ENCODE measurements around the gene RALGPS2. TPM values are rescaled to one million over a fixed set of nuclear protein-coding genes. Genes with fewer than 3 reads are reported as not detected.

The RALGPS2 gene
- total RNA-seq, 2 experiments from 2014 or later, result 91.6 to 102 TPM

GRCh38 chr1:178726545-178726944 lies 1.5 kb downstream of the RALGPS2 start:
- TF ChIP-seq EZH2phosphoT487 (IDR thresholded peaks at IDR 0.05; ENCODE audit: borderline replicate concordance, low read depth, low read length) (no peak), CTCF (conservative IDR thresholded peaks at IDR 0.05; ENCODE audit: low read length) (no peak)
- ChIA-PET CTCF (ENCODE audit: unreplicated experiment) (interaction anchor here (0.5 to 1.1 kb wide), 8 partner anchors 61 to 276 kb away, joined by 3 to 10 read pairs (median 4); no protein-coding TSS in a partner anchor), POLR2A (interaction anchor here (0.5 to 5.3 kb wide), 32 partner anchors 8 to 444 kb away, joined by 3 to 108 read pairs (median 5); no protein-coding TSS in a partner anchor)
- Histone ChIP-seq H3K4me2 (ENCODE audit: low read length) (peak overlapping the region; percentile 84), H2AFZ (ENCODE audit: low read length) (no peak overlapping the region), H3K4me1 (ENCODE audit: insufficient read depth, low read length, poor library complexity, severe bottlenecking) (peaks cover 32% of the 10 kb centered on the region), H3K9me2 (ENCODE audit: insufficient read depth, low read length) (no peaks in the 10 kb centered on the region), H3K27ac (ENCODE audit: low read depth, low read length, poor library complexity, severe bottlenecking) (peak overlapping the region; percentile 84), H3K36me3 (ENCODE audit: insufficient read depth, low read length) (peaks cover 58% of the 10 kb centered on the region), H3K79me2 (ENCODE audit: insufficient read depth, low read depth, low read length) (peaks cover 72% of the 10 kb centered on the region), H4K20me1 (ENCODE audit: insufficient read depth, low read length) (peaks cover 8% of the 10 kb centered on the region; the same call in 1 of the 2 replicates), H3K9me3 (ENCODE audit: low read length) (peaks cover 22% of the 10 kb centered on the region), H3K4me3 (ENCODE audit: low read depth, low read length, poor library complexity, severe bottlenecking) (peak overlapping the region; percentile 92)
- no peak for DNase-seq (ENCODE audit: low spot score)
- intact Hi-C loops (cut with micrococcal nuclease; ENCODE audit: unreplicated experiment), result loop anchor here (1.0 to 2.0 kb wide), 4 partner anchors 26 to 302 kb away; no protein-coding TSS in a partner anchor
- TSS peak; percentile 54 for BruUV-seq (replicated peaks)

- Histone ChIP-seq H3K4me2 (ENCODE audit: low read length) (peak overlapping the region; percentile 84), H3K9me3 (ENCODE audit: low read length) (peaks cover 27% of the 10 kb centered on the region), H4K20me1 (ENCODE audit: insufficient read depth, low read length) (peaks cover 8% of the 10 kb centered on the region; the same call in 1 of the 2 replicates), H2AFZ (ENCODE audit: low read length) (no peak overlapping the region), H3K79me2 (ENCODE audit: insufficient read depth, low read depth, low read length) (peaks cover 79% of the 10 kb centered on the region), H3K9me2 (ENCODE audit: insufficient read depth, low read length) (no peaks in the 10 kb centered on the region), H3K36me3 (ENCODE audit: insufficient read depth, low read length) (peaks cover 65% of the 10 kb centered on the region), H3K4me1 (ENCODE audit: insufficient read depth, low read length, poor library complexity, severe bottlenecking) (peaks cover 32% of the 10 kb centered on the region), H3K27ac (ENCODE audit: low read depth, low read length, poor library complexity, severe bottlenecking) (peak overlapping the region; percentile 84), H3K4me3 (ENCODE audit: low read depth, low read length, poor library complexity, severe bottlenecking) (peak overlapping the region; percentile 92)
- BruUV-seq (replicated peaks), result no TSS peak
- ChIA-PET CTCF (ENCODE audit: unreplicated experiment) (interaction anchor here (0.8 to 1.1 kb wide), 2 partner anchors 146 to 276 kb away, joined by 5 to 8 read pairs; no protein-coding TSS in a partner anchor), POLR2A (interaction anchor here (0.6 to 5.3 kb wide), 25 partner anchors 7 to 311 kb away, joined by 3 to 108 read pairs (median 6); no protein-coding TSS in a partner anchor)
- intact Hi-C loops (cut with micrococcal nuclease; ENCODE audit: unreplicated experiment), result loop anchor here (2.0 kb wide), 3 partner anchors 26 to 302 kb away; no protein-coding TSS in a partner anchor
- TF ChIP-seq CTCF (conservative IDR thresholded peaks at IDR 0.05; ENCODE audit: low read length) (0 out of 2 replicates have a peak, but pooled peaks have one; percentile 15), EZH2phosphoT487 (IDR thresholded peaks at IDR 0.05; ENCODE audit: borderline replicate concordance, low read depth, low read length) (no peak)
- DNase-seq (ENCODE audit: low spot score), result peak; percentile 38
Observed at GRCh38 chr1:178727014-178727895, 2.2 kb downstream of the RALGPS2 start.
